Fibroblast of pulmonary artery (primary cell): ENCODE results near the gene TNFSF4.
A peak's percentile ranks its signal among the peaks of the same experiment; 100 is the strongest.

Source experiments
- DNase-seq: peaks from one replicate; pipeline ENCODE4 v3.0.0-alpha.2; 2010; ENCODE audit warnings: low read depth
- H3K4me3 ChIP-seq: replicated peaks from 2 replicates; pipeline ENCODE4 v1.5.1; 2011; ENCODE audit warnings: low read depth, mild to moderate bottlenecking, control low read depth, low read length, moderate library complexity
- CTCF ChIP-seq: IDR thresholded peaks from 2 replicates; pipeline ENCODE4 v1.5.1; 2011; ENCODE audit warnings: mild to moderate bottlenecking, control low read depth, low read length, inconsistent platforms; ENCODE audit errors: missing control alignments

Gene TNFSF4

GRCh38 chr1:173206816-173207568 lies at the start of gene TNFSF4:
TNFSF4 (minus strand) TSS chr1:173207331; CDS start chr1:173207176, 155 bp downstream.
- DNase-seq, result peak; percentile 67
- peak within 1 kb of the TSS; percentile 43 for H3K4me3 ChIP-seq
- TF ChIP-seq CTCF, result peak; percentile 1

- peak; percentile 89 for TF ChIP-seq CTCF
- no peak overlapping the region for H3K4me3 ChIP-seq
- peak; percentile 74 for DNase-seq
Measured at GRCh38 chr1:173255214-173255813, 48.2 kb upstream of the TNFSF4 start.

GRCh38 chr1:173253046-173253445 lies 45.9 kb upstream of the TNFSF4 start:
- H3K4me3 ChIP-seq, result no peak overlapping the region
- peak; percentile 13 for DNase-seq
- no peak for TF ChIP-seq CTCF

- peak; percentile 8 for DNase-seq
- no peak overlapping the region for H3K4me3 ChIP-seq
- no peak for TF ChIP-seq CTCF
Measured at GRCh38 chr1:173249349-173249748, 42.2 kb upstream of the TNFSF4 start.

GRCh38 chr1:173248247-173248940 lies 41.3 kb upstream of the TNFSF4 start:
- H3K4me3 ChIP-seq, result no peak overlapping the region
- DNase-seq, result no peak
- TF ChIP-seq CTCF, result no peak

GRCh38 chr1:173245892-173246291 lies 38.8 kb upstream of the TNFSF4 start:
- H3K4me3 ChIP-seq, result no peak overlapping the region
- no peak for TF ChIP-seq CTCF
- DNase-seq, result no peak
